ENCODE data around the gene OR9Q1. TPM values are rescaled to one million over a fixed set of nuclear protein-coding genes. Genes with fewer than 3 reads are reported as not detected.

OR9Q1 gene
- total RNA-seq, 1 experiment from 2014 or later, result not detected

GRCh38 chr11:58030653-58031052 lies 7.0 kb downstream of the OR9Q1 start, which contains the start of gene OR6Q1:
OR6Q1 (plus strand) TSS chr11:58030953; CDS start chr11:58030953, 0 bp downstream.
- Histone ChIP-seq H3K27me3 (ENCODE audit: low read length) (peaks cover 25% of the 10 kb centered on the region; the same call in 1 of the 2 replicates), H4K20me1 (ENCODE audit: low read length) (no peaks in the 10 kb centered on the region), H3K36me3 (ENCODE audit: low read depth, low read length) (no peaks in the 10 kb centered on the region), H3K27ac (ENCODE audit: low read length) (no peak within 1 kb of the TSS), H3K4me1 (ENCODE audit: insufficient read depth, low read length) (no peaks in the 10 kb centered on the region), H3K9me2 (replicated peaks; ENCODE audit: low read length) (no peaks in the 10 kb centered on the region), H3K79me2 (ENCODE audit: low read length) (no peaks in the 10 kb centered on the region), H3K4me2 (ENCODE audit: low read length) (no peak within 1 kb of the TSS), H2AFZ (ENCODE audit: low read length) (no peak within 1 kb of the TSS), H3K9me3 (ENCODE audit: low read length) (0 out of 2 replicates have a peak, but pooled peaks cover under 1% of the 10 kb centered on the region), H3F3A (ENCODE audit: low read length, unreplicated experiment) (no peaks in the 10 kb centered on the region), H3K9ac (ENCODE audit: low read length) (no peak within 1 kb of the TSS), H3K4me3 (ENCODE audit: low read length) (no peak within 1 kb of the TSS)
- TF ChIP-seq EZH2phosphoT487 (IDR thresholded peaks at IDR 0.05; ENCODE audit: borderline replicate concordance, low read length), result no peak
- no peak for TF ChIP-seq CTCF (conservative IDR thresholded peaks at IDR 0.05; ENCODE audit: low read depth, low read length)
- TF ChIP-seq EZH2 (IDR thresholded peaks at IDR 0.05; ENCODE audit: low read length, unreplicated experiment), result no peak
- BruUV-seq (replicated peaks), result no TSS peak
- intact Hi-C loops (cut with micrococcal nuclease), result no loop called here
- DNase-seq, result no peak
- no peak for ATAC-seq
- POLR2A ChIA-PET (ENCODE audit: unreplicated experiment), result no interaction called here
- CTCF ChIA-PET, result no interaction called here

- no TSS peak for BruUV-seq (replicated peaks)
- Histone ChIP-seq H3K4me2 (ENCODE audit: low read length) (no peak overlapping the region), H3K4me1 (ENCODE audit: insufficient read depth, low read length) (no peaks in the 10 kb centered on the region), H2AFZ (ENCODE audit: low read length) (no peak overlapping the region), H3K36me3 (ENCODE audit: low read depth, low read length) (no peaks in the 10 kb centered on the region), H3F3A (ENCODE audit: low read length, unreplicated experiment) (no peaks in the 10 kb centered on the region), H3K27ac (ENCODE audit: low read length) (no peak overlapping the region), H3K9me3 (ENCODE audit: low read length) (0 out of 2 replicates have a peak, but pooled peaks cover 6% of the 10 kb centered on the region), H3K9me2 (replicated peaks; ENCODE audit: low read length) (no peaks in the 10 kb centered on the region), H3K27me3 (ENCODE audit: low read length) (peaks cover 4% of the 10 kb centered on the region; the same call in 1 of the 2 replicates), H3K4me3 (ENCODE audit: low read length) (no peak overlapping the region), H3K79me2 (ENCODE audit: low read length) (no peaks in the 10 kb centered on the region), H3K9ac (ENCODE audit: low read length) (no peak overlapping the region), H4K20me1 (ENCODE audit: low read length) (no peaks in the 10 kb centered on the region)
- DNase-seq, result no peak
- no peak for ATAC-seq
- no peak for TF ChIP-seq CTCF (conservative IDR thresholded peaks at IDR 0.05; ENCODE audit: low read depth, low read length)
- no peak for TF ChIP-seq EZH2phosphoT487 (IDR thresholded peaks at IDR 0.05; ENCODE audit: borderline replicate concordance, low read length)
- no peak for TF ChIP-seq EZH2 (IDR thresholded peaks at IDR 0.05; ENCODE audit: low read length, unreplicated experiment)
- ChIA-PET CTCF (no interaction called here), POLR2A (ENCODE audit: unreplicated experiment) (no interaction called here)
- intact Hi-C loops (cut with micrococcal nuclease), result no loop called here
These were observed 10.8 kb downstream of the OR9Q1 start for GRCh38 chr11:58034471-58034870.

- ATAC-seq (no peak), DNase-seq (no peak)
- Histone ChIP-seq H3K9me2 (replicated peaks; ENCODE audit: low read length) (no peaks in the 10 kb centered on the region), H3K4me1 (ENCODE audit: insufficient read depth, low read length) (no peaks in the 10 kb centered on the region), H3K4me3 (ENCODE audit: low read length) (no peak overlapping the region), H3K9ac (ENCODE audit: low read length) (no peak overlapping the region), H3F3A (ENCODE audit: low read length, unreplicated experiment) (no peaks in the 10 kb centered on the region), H4K20me1 (ENCODE audit: low read length) (no peaks in the 10 kb centered on the region), H3K4me2 (ENCODE audit: low read length) (no peak overlapping the region), H3K27ac (ENCODE audit: low read length) (no peak overlapping the region), H3K79me2 (ENCODE audit: low read length) (no peaks in the 10 kb centered on the region), H3K36me3 (ENCODE audit: low read depth, low read length) (no peaks in the 10 kb centered on the region), H2AFZ (ENCODE audit: low read length) (no peak overlapping the region), H3K9me3 (ENCODE audit: low read length) (0 out of 2 replicates have a peak, but pooled peaks cover 6% of the 10 kb centered on the region), H3K27me3 (ENCODE audit: low read length) (peaks cover 24% of the 10 kb centered on the region)
- no TSS peak for BruUV-seq (replicated peaks)
- intact Hi-C loops (cut with micrococcal nuclease), result no loop called here
- POLR2A ChIA-PET (ENCODE audit: unreplicated experiment), result no interaction called here
- CTCF ChIA-PET, result no interaction called here
- no peak for TF ChIP-seq CTCF (conservative IDR thresholded peaks at IDR 0.05; ENCODE audit: low read depth, low read length)
- no peak for TF ChIP-seq EZH2 (IDR thresholded peaks at IDR 0.05; ENCODE audit: low read length, unreplicated experiment)
- no peak for TF ChIP-seq EZH2phosphoT487 (IDR thresholded peaks at IDR 0.05; ENCODE audit: borderline replicate concordance, low read length)
These were observed 15.9 kb downstream of the OR9Q1 start for GRCh38 chr11:58039589-58039988.
